CD4-positive, alpha-beta T cell (primary cell): ENCODE data around the gene BGN. TPM values are rescaled to one million over a fixed set of nuclear protein-coding genes. Genes with fewer than 3 reads are reported as not detected.

Experiments used
- ATAC-seq: fragments of 200-7000 bp; cut with Tn5 transposase; one replicate; pipeline ENCODE4 v1.10.0; 2022; ENCODE audit warnings: mild to moderate bottlenecking; ENCODE audit not compliant: poor library complexity
- CTCF ChIA-PET: fragments of 350-600 bp; sonication (Branson Sonifier 250); formaldehyde crosslinking; loops from one replicate; lab custom pipeline; 2021; ENCODE audit warnings: antibody characterized with exemption, inconsistent platforms; lab: Charles Lee
- POLR2A ChIA-PET: fragments of 350-600 bp; sonication (Branson Sonifier 250); formaldehyde crosslinking; loops from one replicate; lab custom pipeline; 2021; ENCODE audit warnings: antibody characterized with exemption, inconsistent platforms; lab: Charles Lee
- DNase-seq, 14 experiments: peaks; one replicate each; pipeline ENCODE4 v3.0.0-alpha.2; 2013 to 2020; ENCODE audit warnings: mixed read lengths in 2 of 14
- H3K27ac ChIP-seq, 2 donors: one replicate each; pipeline versions ENCODE4 v1.5.1 to v1.7.0; 2013; ENCODE audit warnings: low read length in 2 of 2, low read depth in 1 of 2, mild to moderate bottlenecking in 1 of 2
- H3K27me3 ChIP-seq, 2 experiments: 1 replicate in 1 of 2; 2 replicates in 1 of 2; pipeline versions ENCODE4 v1.6.1 to v1.7.0; 2013; ENCODE audit warnings: low read length in 2 of 2, control low read depth in 1 of 2, mild to moderate bottlenecking in 1 of 2, moderate library complexity in 1 of 2; ENCODE audit not compliant: insufficient read depth in 2 of 2, control insufficient read depth in 1 of 2
- H3K36me3 ChIP-seq: one replicate; pipeline ENCODE4 v1.6.1; 2013; ENCODE audit warnings: low read length, control low read depth; ENCODE audit not compliant: insufficient read depth
- H3K4me1 ChIP-seq: one replicate; pipeline ENCODE4 v1.6.1; 2013; ENCODE audit warnings: low read length, control low read depth; ENCODE audit not compliant: insufficient read depth
- H3K4me3 ChIP-seq: one replicate; pipeline ENCODE4 v1.5.1; 2013; ENCODE audit warnings: mild to moderate bottlenecking, low read length, moderate library complexity
- H3K9me3 ChIP-seq, 2 experiments: 1 replicate in 1 of 2; 2 replicates in 1 of 2; pipeline versions ENCODE4 v1.6.1 to v1.7.0; 2013; ENCODE audit warnings: low read length in 2 of 2, mild to moderate bottlenecking in 2 of 2, control low read depth in 1 of 2, moderate library complexity in 1 of 2; ENCODE audit not compliant: control insufficient read depth in 1 of 2, insufficient read depth in 1 of 2
- H3K27ac Mint-ChIP-seq: one replicate; pipeline ENCODE4 v1.8.0; 2020; ENCODE audit warnings: mixed read lengths
- H3K27me3 Mint-ChIP-seq: one replicate; pipeline ENCODE4 v1.8.0; 2021; ENCODE audit warnings: mixed read lengths
- H3K36me3 Mint-ChIP-seq: one replicate; pipeline ENCODE4 v1.8.0; 2021; ENCODE audit warnings: low read depth, mixed read lengths
- H3K4me1 Mint-ChIP-seq: one replicate; pipeline ENCODE4 v1.8.0; 2021; ENCODE audit warnings: low read depth, mixed read lengths
- H3K4me3 Mint-ChIP-seq: one replicate; pipeline ENCODE4 v1.8.0; 2020; ENCODE audit warnings: mild to moderate bottlenecking, mixed read lengths
- H3K9me3 Mint-ChIP-seq: one replicate; pipeline ENCODE4 v1.8.0; 2020; ENCODE audit warnings: mixed read lengths
- CTCF ChIP-seq: fragments of 200-600 bp; IDR thresholded peaks from one replicate; pipeline ENCODE4 v1.8.0; 2022; ENCODE audit warnings: antibody characterized with exemption, mild to moderate bottlenecking
- intact Hi-C, 2 experiments: fragments of 100-400 bp; cut with DNase I in 1 of 2; cut with micrococcal nuclease in 1 of 2; formaldehyde crosslinking; loops; one replicate each; pipeline versions ENCODE4 v1.15.1 to v1.9.0; 2023 to 2025; cut with DNase I, micrococcal nuclease
- total RNA-seq, 174 experiments: library from RNA in 2 of 174; stranded (reverse) in 2 of 174; gene quantifications; one replicate each; pipeline ENCODE4 v1.2.3 and lab custom pipeline; 2021 to 2026

Gene BGN
- total RNA-seq, 2 experiments from 2014 or later: not detected

GRCh38 chrX:153476666-153477363 is 18.0 kb upstream of the BGN start:
- CTCF ChIA-PET: no interaction called here

GRCh38 chrX:153477364-153477857 is 17.4 kb upstream of the BGN start:
- no peaks in the 10 kb centered on the region for H3K27me3 Mint-ChIP-seq
- no peak for TF ChIP-seq CTCF
- ChIA-PET CTCF (no interaction called here), POLR2A (no interaction called here)
- Histone ChIP-seq H3K27ac (no peak overlapping the region), H3K9me3 (no peaks in the 10 kb centered on the region), H3K27me3 (no peaks in the 10 kb centered on the region), H3K4me1 (peaks cover 15% of the 10 kb centered on the region), H3K36me3 (no peaks in the 10 kb centered on the region), H3K4me3 (no peak overlapping the region)
- H3K27ac Mint-ChIP-seq: no peak overlapping the region
- DNase-seq (no peak), ATAC-seq (no peak)
- intact Hi-C loops: no loop called here
- no peak overlapping the region for H3K4me3 Mint-ChIP-seq
- no peaks in the 10 kb centered on the region for H3K36me3 Mint-ChIP-seq
- H3K4me1 Mint-ChIP-seq: no peaks in the 10 kb centered on the region
- H3K9me3 Mint-ChIP-seq: no peaks in the 10 kb centered on the region

More at GRCh38 chrX:153476666-153477363, 18.0 kb upstream of the BGN start:
- Mint-ChIP-seq H3K36me3 (no peaks in the 10 kb centered on the region), H3K9me3 (no peaks in the 10 kb centered on the region), H3K27me3 (no peaks in the 10 kb centered on the region), H3K27ac (no peak overlapping the region), H3K4me1 (no peaks in the 10 kb centered on the region), H3K4me3 (no peak overlapping the region)
- POLR2A ChIA-PET: no interaction called here
- no peak for DNase-seq
- Histone ChIP-seq H3K36me3 (no peaks in the 10 kb centered on the region), H3K27me3 (no peaks in the 10 kb centered on the region), H3K9me3 (no peaks in the 10 kb centered on the region), H3K27ac (no peak overlapping the region), H3K4me1 (peaks cover 15% of the 10 kb centered on the region), H3K4me3 (no peak overlapping the region)
- no peak for ATAC-seq
- intact Hi-C loops: no loop called here
- no peak for TF ChIP-seq CTCF

GRCh38 chrX:153477901-153478300 is 16.9 kb upstream of the BGN start:
- no peak overlapping the region for H3K4me3 ChIP-seq
- no peaks in the 10 kb centered on the region for H3K27me3 ChIP-seq
- H3K9me3 ChIP-seq: no peaks in the 10 kb centered on the region
- H3K4me3 Mint-ChIP-seq: no peak overlapping the region
- H3K36me3 Mint-ChIP-seq: no peaks in the 10 kb centered on the region
- H3K27ac ChIP-seq: no peak overlapping the region
- intact Hi-C loops: no loop called here
- no peaks in the 10 kb centered on the region for H3K9me3 Mint-ChIP-seq
- H3K27ac Mint-ChIP-seq: no peak overlapping the region
- no peaks in the 10 kb centered on the region for H3K27me3 Mint-ChIP-seq
- peaks cover 15% of the 10 kb centered on the region for H3K4me1 ChIP-seq
- ChIA-PET POLR2A (no interaction called here), CTCF (no interaction called here)
- no peak for DNase-seq
- ATAC-seq: no peak
- no peaks in the 10 kb centered on the region for H3K36me3 ChIP-seq
- TF ChIP-seq CTCF: no peak
- H3K4me1 Mint-ChIP-seq: no peaks in the 10 kb centered on the region
